Esophagus squamous epithelium (tissue), 5 donors: ENCODE results near the gene MYO5A. TPM values are rescaled to one million over a fixed set of nuclear protein-coding genes. Genes with fewer than 3 reads are reported as not detected.

Experiments
- DNase-seq: peaks from one replicate; lab custom pipeline; 2025; lab: John Stamatoyannopoulos, UW
- H3K27ac ChIP-seq, 4 donors: fragments of 200-600 bp; sonication (generic); one replicate each; pipeline ENCODE4 v1.5.1; 2016 to 2019; ENCODE audit warnings: mild to moderate bottlenecking in 1 of 4
- H3K27me3 ChIP-seq, 4 donors: fragments of 200-600 bp; sonication (generic); 1 replicate in 3 of 4; 2 replicates in 1 of 4; pipeline versions ENCODE4 v1.5.1 to v1.6.0; 2017 to 2021; ENCODE audit warnings: antibody characterized with exemption in 1 of 4
- H3K36me3 ChIP-seq, 3 donors: fragments of 200-600 bp; sonication (generic); one replicate each; pipeline ENCODE4 v1.5.1; 2016 to 2019
- H3K4me1 ChIP-seq, 3 donors: fragments of 200-600 bp; sonication (generic); one replicate each; pipeline ENCODE4 v1.5.1; 2017 to 2019
- H3K4me3 ChIP-seq, 4 donors: fragments of 200-600 bp; sonication (generic); 1 replicate in 3 of 4; 2 replicates in 1 of 4; pipeline ENCODE4 v1.5.1; 2016 to 2019; ENCODE audit warnings: mild to moderate bottlenecking in 2 of 4, moderate library complexity in 1 of 4
- H3K9me3 ChIP-seq, 3 donors: fragments of 200-600 bp; sonication (generic); one replicate each; pipeline ENCODE4 v1.5.1; 2016 to 2019
- CTCF ChIP-seq, 6 experiments: fragments of 450-650 bp in 4 of 6; fragments of 200-600 bp in 2 of 6; sonication (generic) in 2 of 6; IDR thresholded peaks; one replicate each; pipeline ENCODE4 v1.5.1; 2016 to 2019; ENCODE audit warnings: antibody characterized with exemption in 6 of 6, mild to moderate bottlenecking in 4 of 6, moderate library complexity in 4 of 6
- POLR2A ChIP-seq, 4 donors: fragments of 450-650 bp; IDR thresholded peaks; one replicate each; pipeline ENCODE4 v1.6.1; 2017; ENCODE audit warnings: antibody characterized with exemption in 4 of 4, mild to moderate bottlenecking in 4 of 4, moderate library complexity in 3 of 4
- WGBS, 2 donors: methylation state at CpG; one replicate each; pipeline ENCODE4 v1.1.5; 2018; 5-methylcytosine and 5-hydroxymethylcytosine counted together
- intact Hi-C: fragments of 100-400 bp; cut with DNase I; formaldehyde crosslinking; loops from one replicate; pipeline ENCODE4 v1.15.0; 2022
- total RNA-seq, 4 donors: library from RNA; depleted of rRNA; stranded (reverse); fragments of >200 nt; gene quantifications; one replicate each; pipeline ENCODE4 v1.1.0, GENCODE V29; 2016
- donor health status: DM: yes; HTN: yes; CAD: no.

MYO5A gene
- total RNA-seq, 4 donors from 2014 or later: 11.3 to 24.6 (median 22.3) TPM

- intact Hi-C loops: no loop called here
- 20 to 38% methylated on average over 4 of the region's 4 CpGs for WGBS, 2 donors
- H3K4me1 ChIP-seq: peaks cover 8 to 89% (median 52%) of the 10 kb centered on the region in 3 donors
Observed at GRCh38 chr15:52563501-52564060, 34.9 kb upstream of the MYO5A start.

GRCh38 chr15:52559575-52559974 is 30.9 kb upstream of the MYO5A start:
- H3K4me1 ChIP-seq: peaks cover 4 to 74% (median 38%) of the 10 kb centered on the region in 3 donors
- H3K36me3 ChIP-seq: peaks cover 0 to 26% (median 0%) of the 10 kb centered on the region in 3 donors
- no peak overlapping the region for H3K27ac ChIP-seq
- TF ChIP-seq POLR2A (IDR thresholded peaks at IDR 0.05) (no peak), CTCF (IDR thresholded peaks at IDR 0.05) (no peak)
- no peaks in the 10 kb centered on the region for H3K27me3 ChIP-seq
- intact Hi-C loops: no loop called here
- no peaks in the 10 kb centered on the region for H3K9me3 ChIP-seq
- DNase-seq: no peak
- H3K4me3 ChIP-seq: no peak overlapping the region
- WGBS, 2 donors: 56 to 58% methylated on average over 2 of the region's 2 CpGs

More at GRCh38 chr15:52563501-52564060, 34.9 kb upstream of the MYO5A start:
- Histone ChIP-seq H3K4me3 (no peak overlapping the region), H3K27me3 (no peaks in the 10 kb centered on the region), H3K27ac (peak overlapping the region in 1 of 4 donors; percentile 25), H3K9me3 (no peaks in the 10 kb centered on the region), H3K36me3 (no peaks in the 10 kb centered on the region)
- TF ChIP-seq CTCF (IDR thresholded peaks at IDR 0.05) (no peak), POLR2A (IDR thresholded peaks at IDR 0.05) (no peak)
- DNase-seq: no peak

GRCh38 chr15:52559022-52559421 is 30.3 kb upstream of the MYO5A start:
- Histone ChIP-seq H3K9me3 (no peaks in the 10 kb centered on the region), H3K36me3 (peaks cover 0 to 31% (median 0%) of the 10 kb centered on the region in 3 donors), H3K4me1 (peaks cover 4 to 69% (median 33%) of the 10 kb centered on the region in 3 donors), H3K4me3 (no peak overlapping the region), H3K27ac (peak overlapping the region in 2 of 4 donors; percentile 65 to 74), H3K27me3 (no peaks in the 10 kb centered on the region)
- TF ChIP-seq POLR2A (IDR thresholded peaks at IDR 0.05): no peak
- TF ChIP-seq CTCF (IDR thresholded peaks at IDR 0.05): no peak
- WGBS, 2 donors: 74 to 83% methylated on average over 6 of the region's 6 CpGs
- intact Hi-C loops: no loop called here
- DNase-seq: no peak

- TF ChIP-seq POLR2A (IDR thresholded peaks at IDR 0.05): no peak
- no peak for TF ChIP-seq CTCF (IDR thresholded peaks at IDR 0.05)
- no peak for DNase-seq
- Histone ChIP-seq H3K27ac (peak overlapping the region in 2 of 4 donors; percentile 65 to 74), H3K27me3 (no peaks in the 10 kb centered on the region), H3K36me3 (peaks cover 0 to 38% (median 0%) of the 10 kb centered on the region in 3 donors), H3K4me1 (peaks cover 4 to 60% (median 31%) of the 10 kb centered on the region in 3 donors), H3K4me3 (no peak overlapping the region), H3K9me3 (no peaks in the 10 kb centered on the region)
- intact Hi-C loops: no loop called here
- WGBS, 2 donors: 28 to 42% methylated on average over 5 of the region's 5 CpGs
Observed at GRCh38 chr15:52558196-52558595, 29.5 kb upstream of the MYO5A start.

- H3K4me1 ChIP-seq: peaks cover 4 to 55% (median 27%) of the 10 kb centered on the region in 3 donors
- H3K9me3 ChIP-seq: no peaks in the 10 kb centered on the region
- H3K27me3 ChIP-seq: no peaks in the 10 kb centered on the region
- intact Hi-C loops: no loop called here
- peak overlapping the region in 1 of 4 donors; percentile 7 for H3K27ac ChIP-seq
- no peak for DNase-seq
- peaks cover 0 to 47% (median 0%) of the 10 kb centered on the region in 3 donors for H3K36me3 ChIP-seq
- TF ChIP-seq CTCF (IDR thresholded peaks at IDR 0.05) (no peak), POLR2A (IDR thresholded peaks at IDR 0.05) (no peak)
- no peak overlapping the region for H3K4me3 ChIP-seq
Observed at GRCh38 chr15:52557274-52557641, 28.6 kb upstream of the MYO5A start.
